ENCODE data around the gene FHIP1A.

DNA sequence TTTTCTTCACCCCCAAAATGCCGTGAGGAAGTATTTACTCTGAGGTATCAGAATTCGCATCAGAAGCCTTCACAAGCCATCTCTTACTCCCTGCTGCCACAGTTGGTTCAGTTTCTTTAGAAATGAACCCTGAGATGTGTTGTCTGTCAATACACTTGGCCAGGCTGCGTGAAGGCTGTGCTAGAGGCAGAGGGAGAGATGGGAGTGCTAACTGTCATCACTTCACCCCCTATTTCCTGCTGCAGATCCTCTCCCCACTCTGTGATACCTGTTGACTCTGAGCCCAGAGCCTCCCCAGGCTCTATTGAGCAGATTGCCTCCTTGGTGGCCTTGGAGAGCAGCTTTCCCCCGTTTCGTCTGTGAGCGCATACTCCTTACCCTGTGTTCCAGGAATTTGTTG is 34.8 kb downstream of the FHIP1A start:
- TF ChIP-seq, protein P1, sequence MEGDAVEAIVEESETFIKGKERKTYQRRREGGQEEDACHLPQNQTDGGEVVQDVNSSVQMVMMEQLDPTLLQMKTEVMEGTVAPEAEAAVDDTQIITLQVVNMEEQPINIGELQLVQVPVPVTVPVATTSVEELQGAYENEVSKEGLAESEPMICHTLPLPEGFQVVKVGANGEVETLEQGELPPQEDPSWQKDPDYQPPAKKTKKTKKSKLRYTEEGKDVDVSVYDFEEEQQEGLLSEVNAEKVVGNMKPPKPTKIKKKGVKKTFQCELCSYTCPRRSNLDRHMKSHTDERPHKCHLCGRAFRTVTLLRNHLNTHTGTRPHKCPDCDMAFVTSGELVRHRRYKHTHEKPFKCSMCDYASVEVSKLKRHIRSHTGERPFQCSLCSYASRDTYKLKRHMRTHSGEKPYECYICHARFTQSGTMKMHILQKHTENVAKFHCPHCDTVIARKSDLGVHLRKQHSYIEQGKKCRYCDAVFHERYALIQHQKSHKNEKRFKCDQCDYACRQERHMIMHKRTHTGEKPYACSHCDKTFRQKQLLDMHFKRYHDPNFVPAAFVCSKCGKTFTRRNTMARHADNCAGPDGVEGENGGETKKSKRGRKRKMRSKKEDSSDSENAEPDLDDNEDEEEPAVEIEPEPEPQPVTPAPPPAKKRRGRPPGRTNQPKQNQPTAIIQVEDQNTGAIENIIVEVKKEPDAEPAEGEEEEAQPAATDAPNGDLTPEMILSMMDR (IDR thresholded peaks at IDR 0.05), result no peak
- no peak for TF ChIP-seq POLR2AphosphoS5 (IDR thresholded peaks at IDR 0.05)
